Stimulated activated naive CD4-positive, alpha-beta T cell treated with Interleukin-2 at 50 U/mL for 16 hours (primary cell): ENCODE data around the gene MPL.
"Not testable (repeated sequence)": the region's sequence is repeated elsewhere in the genome, so short reads cannot be mapped to it uniquely, and the experiment has no call there.

Source experiments
- DNase-seq: peaks from one replicate; lab custom pipeline; 2025; lab: John Stamatoyannopoulos, UW

Gene MPL

GRCh38 chr1:43377831-43378230 lies 40.2 kb downstream of the MPL start:
- no peak for DNase-seq

GRCh38 chr1:43379476-43379875 lies 41.9 kb downstream of the MPL start:
- DNase-seq, result no peak

GRCh38 chr1:43381612-43382011 lies 44.0 kb downstream of the MPL start:
- DNase-seq, result no peak

- no peak for DNase-seq
These were observed 44.6 kb downstream of the MPL start for GRCh38 chr1:43382027-43382779.

GRCh38 chr1:43383449-43383848 lies 45.8 kb downstream of the MPL start:
- DNase-seq, result no peak

GRCh38 chr1:43386676-43387075 lies 49.1 kb downstream of the MPL start:
- DNase-seq, result no peak

DNA sequence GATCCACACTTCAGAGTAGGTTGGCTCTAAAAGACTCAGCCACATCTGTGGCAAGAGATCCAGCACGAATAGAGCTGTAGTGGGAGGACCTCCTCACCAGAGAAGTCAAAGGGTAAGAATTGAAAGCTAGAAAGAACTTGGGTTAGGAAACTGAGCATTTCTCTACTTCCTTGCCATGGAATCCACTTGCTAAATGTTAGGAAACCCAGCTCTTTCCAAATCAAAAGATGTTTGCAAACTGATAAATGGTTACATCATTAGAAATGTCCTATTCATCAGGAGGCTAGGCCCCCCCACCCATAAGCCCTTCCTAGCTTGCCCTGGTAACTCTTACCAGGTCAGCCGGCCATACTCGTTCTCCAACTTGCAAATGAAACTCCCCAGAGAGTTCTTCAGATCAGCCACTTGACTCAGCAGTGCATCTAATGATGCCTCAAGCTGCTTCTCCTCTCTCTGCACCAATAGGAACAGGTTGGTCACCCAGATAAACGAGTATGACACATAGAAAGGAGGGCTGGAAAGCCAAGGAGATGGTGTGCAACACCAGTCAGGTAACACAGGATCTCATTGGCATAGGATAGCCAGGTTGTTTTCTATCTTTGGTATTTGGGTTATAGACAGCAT lies 50.5 kb downstream of the MPL start:
- no peak for DNase-seq

DNA sequence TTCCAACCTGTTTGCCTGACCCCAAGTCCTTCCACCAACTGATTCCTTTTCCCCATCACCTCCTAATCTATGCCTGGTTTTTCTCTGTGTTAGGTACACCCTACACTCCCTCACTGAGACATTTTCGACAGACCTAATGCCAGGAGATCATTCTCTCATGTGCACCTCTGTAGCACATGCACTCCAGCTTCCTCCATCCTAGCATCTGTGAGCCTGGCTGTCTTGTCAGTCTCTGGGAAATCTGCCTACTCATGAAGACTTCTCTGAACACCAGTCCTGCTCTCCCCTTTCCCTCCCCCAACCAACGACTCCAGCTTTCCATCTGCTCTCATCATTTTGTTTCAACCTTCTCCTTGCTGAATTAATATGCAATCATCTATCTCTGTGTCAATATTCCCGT lies 51.0 kb downstream of the MPL start:
- no peak for DNase-seq

DNA sequence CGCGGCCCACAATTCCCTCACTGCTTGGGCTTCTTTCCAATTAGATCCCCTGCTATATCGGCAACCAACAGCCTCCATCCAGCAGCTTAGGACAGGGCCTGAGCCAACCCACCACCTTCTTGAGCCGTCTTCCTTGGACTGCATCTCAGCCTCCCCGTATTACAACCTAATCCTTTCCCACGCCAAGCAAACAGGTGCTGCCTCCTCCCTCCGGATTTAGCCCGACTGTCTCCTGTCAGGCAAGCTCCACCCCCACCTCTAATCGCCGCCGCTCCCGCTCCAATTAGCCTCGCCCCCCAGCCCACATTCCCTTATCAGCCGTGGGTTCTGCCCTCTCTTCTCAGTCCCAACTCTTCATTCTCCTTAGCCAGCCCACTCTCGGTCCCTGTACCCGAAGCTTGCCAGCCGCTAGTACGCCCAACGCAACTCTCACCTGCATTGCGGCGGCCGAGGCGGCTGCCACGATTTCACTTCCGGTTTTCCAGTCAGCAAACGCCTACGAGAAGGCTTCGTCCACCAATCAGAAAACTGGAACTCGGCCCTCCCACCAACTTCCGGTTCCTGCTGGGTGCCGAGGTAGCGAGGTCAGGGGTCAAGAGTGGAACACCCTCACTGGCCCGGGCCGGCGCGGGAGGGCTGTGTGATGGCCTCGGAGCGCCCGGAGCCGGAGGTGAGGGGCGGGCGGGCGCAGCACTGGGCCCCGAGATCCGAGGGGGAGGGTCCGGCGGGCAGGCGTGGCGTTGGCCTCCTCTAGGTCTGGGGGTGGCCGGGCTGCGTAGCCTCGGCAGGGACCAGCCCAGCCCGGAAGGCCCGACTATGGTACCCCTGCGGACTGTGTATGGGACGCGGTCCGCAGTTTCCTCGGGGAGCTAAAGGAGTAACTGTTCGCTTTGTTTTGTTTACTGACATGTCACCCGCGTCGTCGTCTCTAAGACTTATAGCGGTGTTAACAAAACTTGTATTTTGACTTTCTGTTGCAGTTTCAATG lies 52.0 kb downstream of the MPL start, which contains the start of the genes MED8 and SZT2:
Gene MED8 (minus strand): TSS at position 475 of the 988 bp plus-strand sequence. CDS start 36 bp downstream, at position 439.
Gene SZT2 (plus strand): TSS at position 574 of the 988 bp plus-strand sequence. CDS start 70 bp downstream, at position 644.
- DNase-seq, result peak; percentile 92

- no peak for DNase-seq
These were observed 55.1 kb downstream of the MPL start for GRCh38 chr1:43392702-43393101.

DNA sequence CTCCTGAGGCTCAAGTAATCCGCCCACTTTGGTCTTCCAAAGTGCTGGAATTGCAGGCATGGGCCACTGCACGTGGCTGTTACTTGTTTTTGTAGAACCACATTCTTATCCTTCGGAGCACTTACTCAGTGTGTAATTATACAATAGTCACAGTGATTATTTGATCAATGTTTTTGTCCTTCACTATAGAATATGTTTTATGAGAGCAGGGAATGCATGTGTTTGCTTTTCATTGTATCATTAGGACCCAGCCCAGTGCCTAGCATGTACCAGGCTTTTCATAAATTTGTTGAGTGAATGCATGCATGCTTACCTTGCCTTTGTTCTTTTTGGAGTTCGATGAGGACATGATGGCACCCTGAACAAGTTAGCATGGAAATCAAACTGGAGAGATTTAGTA lies 57.9 kb downstream of the MPL start:
- no peak for DNase-seq

DNA sequence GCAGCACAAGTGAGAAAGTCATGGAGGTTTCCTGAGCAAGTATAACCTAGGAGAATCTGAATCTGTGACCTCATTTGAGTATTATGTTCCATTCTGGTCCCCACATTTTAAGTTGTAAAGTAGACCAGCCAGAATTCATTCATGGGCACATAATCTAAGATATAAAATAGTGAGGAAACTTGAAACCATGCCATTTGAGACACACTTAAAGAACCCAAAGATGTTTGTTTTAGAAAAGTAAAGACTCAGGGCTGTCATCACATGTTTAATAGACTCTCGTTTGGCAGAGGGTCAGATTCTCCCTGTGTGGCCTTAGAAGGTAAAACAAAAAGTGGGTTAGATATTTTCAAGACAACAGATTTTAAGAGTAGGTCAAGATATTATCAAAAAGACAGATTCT lies 58.4 kb downstream of the MPL start:
- no peak for DNase-seq

DNA sequence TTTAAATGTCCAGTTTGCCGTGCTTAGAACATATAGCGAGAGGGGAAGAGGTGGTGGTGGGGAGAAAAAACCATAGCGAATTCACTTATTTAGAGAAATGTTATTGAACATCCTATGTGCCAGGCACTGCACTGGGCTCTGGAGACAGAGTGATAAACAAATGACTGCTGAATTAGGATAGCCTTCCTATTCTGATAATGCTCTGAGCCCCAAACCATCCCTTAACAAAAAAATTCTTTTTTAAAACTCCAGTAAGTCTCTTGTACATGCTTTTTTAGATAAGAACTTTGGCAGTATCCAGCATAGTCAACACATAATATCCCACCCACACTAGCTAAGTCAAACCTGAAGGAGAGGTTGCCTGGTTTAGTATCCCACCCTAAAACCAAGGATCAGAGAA lies 60.6 kb downstream of the MPL start:
- DNase-seq, result no peak

DNA sequence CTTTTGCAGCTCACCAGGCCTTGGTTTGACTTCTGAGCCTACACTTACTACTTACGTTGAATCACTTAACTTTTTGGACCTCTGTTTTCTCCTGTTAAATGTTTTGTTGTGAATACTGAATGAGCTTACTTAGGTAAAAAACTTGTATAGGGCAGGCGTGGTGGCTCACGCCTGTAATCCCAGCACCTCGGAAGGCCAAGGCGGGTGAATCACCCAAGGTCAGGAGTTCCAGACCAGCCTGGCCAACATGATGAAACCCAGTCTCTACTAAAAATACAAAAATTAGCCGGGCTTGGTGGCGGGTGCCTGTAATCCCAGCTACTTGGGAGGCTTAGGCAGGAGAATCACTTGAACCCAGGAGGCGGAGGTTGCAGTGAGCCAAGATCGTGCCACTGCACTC lies 62.8 kb downstream of the MPL start:
- DNase-seq, result not testable (repeated sequence)

DNA sequence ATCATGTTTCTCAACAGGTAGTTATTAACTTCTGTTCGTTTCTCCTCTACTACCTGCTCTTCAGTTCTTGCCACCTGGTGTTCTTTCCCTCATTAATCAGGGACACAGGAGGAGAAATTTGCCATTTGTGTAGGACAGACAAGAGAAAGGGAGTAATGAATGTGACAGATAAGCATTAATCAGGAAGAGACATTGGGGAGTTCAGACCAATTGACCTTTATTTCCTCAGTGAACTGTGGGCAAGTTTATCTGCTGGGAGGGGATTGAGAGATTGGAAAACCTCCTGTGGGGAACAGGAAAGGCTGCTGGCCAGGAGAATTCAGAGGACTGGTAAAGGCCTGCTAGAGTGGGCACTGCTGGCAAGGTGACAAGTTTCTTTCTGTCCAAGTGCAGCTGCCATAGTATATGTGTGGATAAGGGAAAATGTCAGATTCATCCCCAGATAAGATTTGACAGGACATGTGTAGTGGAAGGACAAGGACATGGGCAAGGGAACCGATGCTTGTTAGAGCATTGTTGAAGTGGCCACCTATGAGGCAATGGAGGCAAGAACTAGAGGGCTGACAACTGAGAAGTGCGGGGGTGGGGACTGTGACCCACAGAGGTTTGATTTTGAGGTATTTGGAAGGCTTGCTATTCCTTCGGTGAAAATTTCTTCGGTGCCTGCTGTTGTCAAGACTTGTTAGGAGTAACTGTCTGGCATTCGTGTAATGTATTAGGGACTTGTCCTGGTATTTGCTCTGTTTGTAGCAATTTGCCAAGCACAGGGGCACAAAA lies 64.7 kb downstream of the MPL start:
- no peak for DNase-seq
